Glutamatergic neuron (in vitro differentiated cells): Measurements from ENCODE around the gene CLIC6. TPM values are rescaled to one million over a fixed set of nuclear protein-coding genes. Genes with fewer than 3 reads are reported as not detected.

Experiments used
- DNase-seq: peaks from one replicate; pipeline ENCODE4 v3.0.0; 2022
- H3K27ac Mint-ChIP-seq: one replicate; pipeline ENCODE4 v1.8.0; 2020; ENCODE audit warnings: mild to moderate bottlenecking, mixed read lengths, inconsistent platforms; ENCODE audit not compliant: unreplicated experiment
- H3K27me3 Mint-ChIP-seq: one replicate; pipeline ENCODE4 v1.8.0; 2020; ENCODE audit warnings: mild to moderate bottlenecking, moderate library complexity, mixed read lengths, inconsistent platforms; ENCODE audit not compliant: unreplicated experiment
- H3K36me3 Mint-ChIP-seq: one replicate; pipeline ENCODE4 v1.8.0; 2020; ENCODE audit warnings: mild to moderate bottlenecking, mixed read lengths, inconsistent platforms; ENCODE audit not compliant: unreplicated experiment
- H3K4me1 Mint-ChIP-seq: one replicate; pipeline ENCODE4 v1.8.0; 2020; ENCODE audit warnings: mild to moderate bottlenecking, low read depth, mixed read lengths, inconsistent platforms; ENCODE audit not compliant: unreplicated experiment
- H3K4me3 Mint-ChIP-seq: one replicate; pipeline ENCODE4 v1.8.0; 2020; ENCODE audit warnings: mild to moderate bottlenecking, mixed read lengths, inconsistent platforms; ENCODE audit not compliant: unreplicated experiment
- H3K9me3 Mint-ChIP-seq: one replicate; pipeline ENCODE4 v1.8.0; 2020; ENCODE audit warnings: mild to moderate bottlenecking, moderate library complexity, mixed read lengths, inconsistent platforms; ENCODE audit not compliant: unreplicated experiment
- CTCF ChIP-seq: fragments of 200-600 bp; sonication (generic); IDR thresholded peaks from one replicate; pipeline ENCODE4 v1.5.0; 2021; ENCODE audit not compliant: partially characterized antibody, unreplicated experiment
- total RNA-seq: library from RNA; stranded (reverse); fragmentation: NEBNext Ultra II Directional; extraction: Animal tissue kit (Norgen Biotek cat#: 25700); gene quantifications from one replicate; pipeline ENCODE4 v1.2.1, GENCODE V29; 2021; ENCODE audit not compliant: unreplicated experiment

The CLIC6 gene
- total RNA-seq, 1 donor from 2014 or later = 0.17 TPM

- Mint-ChIP-seq H3K9me3 (no peaks in the 10 kb centered on the region), H3K4me3 (no peak overlapping the region), H3K36me3 (no peaks in the 10 kb centered on the region), H3K4me1 (no peaks in the 10 kb centered on the region), H3K27ac (no peak overlapping the region), H3K27me3 (peaks cover 4% of the 10 kb centered on the region)
- no peak for DNase-seq
- TF ChIP-seq CTCF = no peak
These were observed 31.8 kb upstream of the CLIC6 start for GRCh38 chr21:34636961-34637360.

GRCh38 chr21:34639250-34639649 is 29.5 kb upstream of the CLIC6 start:
- H3K4me1 Mint-ChIP-seq = no peaks in the 10 kb centered on the region
- no peak for TF ChIP-seq CTCF
- H3K27me3 Mint-ChIP-seq = no peaks in the 10 kb centered on the region

GRCh38 chr21:34639882-34640788 is 28.7 kb upstream of the CLIC6 start:
- Mint-ChIP-seq H3K27me3 (no peaks in the 10 kb centered on the region), H3K27ac (no peak overlapping the region)

More at GRCh38 chr21:34639250-34639649, 29.5 kb upstream of the CLIC6 start:
- Mint-ChIP-seq H3K36me3 (no peaks in the 10 kb centered on the region), H3K9me3 (no peaks in the 10 kb centered on the region), H3K4me3 (no peak overlapping the region), H3K27ac (no peak overlapping the region)
- DNase-seq = no peak

GRCh38 chr21:34640858-34641257 is 27.9 kb upstream of the CLIC6 start:
- DNase-seq = no peak
- no peaks in the 10 kb centered on the region for H3K27me3 Mint-ChIP-seq
- no peak overlapping the region for H3K4me3 Mint-ChIP-seq
- H3K27ac Mint-ChIP-seq = no peak overlapping the region
- H3K36me3 Mint-ChIP-seq = no peaks in the 10 kb centered on the region
- no peak for TF ChIP-seq CTCF
- no peaks in the 10 kb centered on the region for H3K9me3 Mint-ChIP-seq
- no peaks in the 10 kb centered on the region for H3K4me1 Mint-ChIP-seq

More at GRCh38 chr21:34639882-34640788, 28.7 kb upstream of the CLIC6 start:
- no peak overlapping the region for H3K4me3 Mint-ChIP-seq
- no peaks in the 10 kb centered on the region for H3K4me1 Mint-ChIP-seq
- no peak for DNase-seq
- H3K9me3 Mint-ChIP-seq = no peaks in the 10 kb centered on the region
- no peak for TF ChIP-seq CTCF
- no peaks in the 10 kb centered on the region for H3K36me3 Mint-ChIP-seq

- Mint-ChIP-seq H3K27ac (no peak overlapping the region), H3K27me3 (no peaks in the 10 kb centered on the region), H3K4me1 (no peaks in the 10 kb centered on the region), H3K36me3 (no peaks in the 10 kb centered on the region), H3K4me3 (no peak overlapping the region), H3K9me3 (no peaks in the 10 kb centered on the region)
- no peak for DNase-seq
- TF ChIP-seq CTCF = no peak
These were observed 26.4 kb upstream of the CLIC6 start for GRCh38 chr21:34642211-34643075.
